ENCODE results near the gene TMEM94. TPM values are rescaled to one million over a fixed set of nuclear protein-coding genes. Genes with fewer than 3 reads are reported as not detected.

The TMEM94 gene
- total RNA-seq, 4 donors from 2014 or later: 128 to 708 (median 280) TPM

- H3K27me3 ChIP-seq: no peaks in the 10 kb centered on the region
- in situ Hi-C loops (cut with MboI; ENCODE audit: low pct_ligation_motif_present in 1 of 4, low pct_unique_long_range_greater_than_20kb in 1 of 4, low sequenced_read_pairs in 3 of 4) (no loop called here), intact Hi-C loops (cut with DNase I; ENCODE audit: low total_unique reads) (no loop called here)
- peak overlapping the region; percentile 77 to 87 (median 82) for H3K27ac ChIP-seq
- no peaks in the 10 kb centered on the region for H3K9me3 ChIP-seq
- no peak overlapping the region for H3K4me3 ChIP-seq
- H3K36me3 ChIP-seq: peaks cover 0 to 6% (median 3%) of the 10 kb centered on the region in 4 donors
- TF ChIP-seq POLR2AphosphoS5 (IDR thresholded peaks at IDR 0.05): peak in 1 of 3 donors; percentile 3
- no peak for TF ChIP-seq EP300 (IDR thresholded peaks at IDR 0.05; ENCODE audit: low read depth)
- no peak for TF ChIP-seq CTCF (IDR thresholded peaks at IDR 0.05)
- WGBS, 2 donors (ENCODE audit: low coverage in 1 of 2): 70 to 90% methylated on average over 5 to 19 of the region's 19 CpGs
- peaks cover 17 to 74% (median 57%) of the 10 kb centered on the region in 4 donors for H3K4me1 ChIP-seq
- no peak for DNase-seq
Observed at GRCh38 chr17:75530837-75531720, 74.6 kb downstream of the TMEM94 start.

GRCh38 chr17:75531721-75532072 lies 75.3 kb downstream of the TMEM94 start:
- peaks cover 17 to 74% (median 55%) of the 10 kb centered on the region in 4 donors for H3K4me1 ChIP-seq
- H3K4me3 ChIP-seq: no peak overlapping the region
- WGBS, 2 donors (ENCODE audit: low coverage in 1 of 2): 54% methylated on average over 7 of the region's 7 CpGs; no CpG with 5 or more reads in 1 of the 2 donors
- no peaks in the 10 kb centered on the region for H3K9me3 ChIP-seq
- DNase-seq: no peak
- peaks cover 0 to 6% (median 3%) of the 10 kb centered on the region in 4 donors for H3K36me3 ChIP-seq
- no peaks in the 10 kb centered on the region for H3K27me3 ChIP-seq
- H3K27ac ChIP-seq: peak overlapping the region; percentile 77 to 87 (median 82)
- in situ Hi-C loops (cut with MboI; ENCODE audit: low pct_ligation_motif_present in 1 of 4, low pct_unique_long_range_greater_than_20kb in 1 of 4, low sequenced_read_pairs in 3 of 4): no loop called here
- TF ChIP-seq POLR2A (IDR thresholded peaks at IDR 0.05) (no peak), POLR2AphosphoS5 (IDR thresholded peaks at IDR 0.05) (no peak), CTCF (IDR thresholded peaks at IDR 0.05) (no peak), EP300 (IDR thresholded peaks at IDR 0.05; ENCODE audit: low read depth) (no peak)
- intact Hi-C loops (cut with DNase I; ENCODE audit: low total_unique reads): no loop called here

- no peak for TF ChIP-seq EP300 (IDR thresholded peaks at IDR 0.05; ENCODE audit: low read depth)
- TF ChIP-seq POLR2A (IDR thresholded peaks at IDR 0.05): peak; percentile 8
- TF ChIP-seq POLR2AphosphoS5 (IDR thresholded peaks at IDR 0.05): peak in 2 of 3 donors; percentile 13 to 28
- in situ Hi-C loops (cut with MboI; ENCODE audit: low pct_ligation_motif_present in 1 of 4, low pct_unique_long_range_greater_than_20kb in 1 of 4, low sequenced_read_pairs in 3 of 4) (no loop called here), intact Hi-C loops (cut with DNase I; ENCODE audit: low total_unique reads) (no loop called here)
Observed at GRCh38 chr17:75535119-75535537, 78.7 kb downstream of the TMEM94 start.

GRCh38 chr17:75535871-75536270 lies 79.4 kb downstream of the TMEM94 start:
- Histone ChIP-seq H3K4me3 (no peak overlapping the region), H3K9me3 (no peaks in the 10 kb centered on the region), H3K27me3 (no peaks in the 10 kb centered on the region), H3K27ac (peak overlapping the region; percentile 74 to 87 (median 76)), H3K36me3 (peaks cover 0 to 6% (median 3%) of the 10 kb centered on the region in 4 donors), H3K4me1 (peaks cover 18 to 73% (median 57%) of the 10 kb centered on the region in 4 donors)
- intact Hi-C loops (cut with DNase I; ENCODE audit: low total_unique reads) (no loop called here), in situ Hi-C loops (cut with MboI; ENCODE audit: low pct_ligation_motif_present in 1 of 4, low pct_unique_long_range_greater_than_20kb in 1 of 4, low sequenced_read_pairs in 3 of 4) (no loop called here)
- DNase-seq: no peak
- TF ChIP-seq EP300 (IDR thresholded peaks at IDR 0.05; ENCODE audit: low read depth) (no peak), POLR2A (IDR thresholded peaks at IDR 0.05) (no peak), CTCF (IDR thresholded peaks at IDR 0.05) (no peak), POLR2AphosphoS5 (IDR thresholded peaks at IDR 0.05) (no peak)
- WGBS, 2 donors (ENCODE audit: low coverage in 1 of 2): 82 to 90% methylated on average over 2 to 8 of the region's 8 CpGs

More at GRCh38 chr17:75535119-75535537, 78.7 kb downstream of the TMEM94 start:
- Histone ChIP-seq H3K9me3 (no peaks in the 10 kb centered on the region), H3K4me3 (no peak overlapping the region), H3K36me3 (peaks cover 0 to 6% (median 3%) of the 10 kb centered on the region in 4 donors), H3K4me1 (peaks cover 17 to 73% (median 57%) of the 10 kb centered on the region in 4 donors), H3K27me3 (no peaks in the 10 kb centered on the region), H3K27ac (peak overlapping the region; percentile 74 to 87 (median 76))
- 25% methylated on average over 15 of the region's 15 CpGs; no CpG with 5 or more reads in 1 of the 2 donors for WGBS, 2 donors (ENCODE audit: low coverage in 1 of 2)
- peak; percentile 82 for DNase-seq
